ENCODE data around the gene ACSL5. TPM values are rescaled to one million over a fixed set of nuclear protein-coding genes. Genes with fewer than 3 reads are reported as not detected.
"Not testable (repeated sequence)": the region's sequence is repeated elsewhere in the genome, so short reads cannot be mapped to it uniquely, and the experiment has no call there.

Gene ACSL5
- total RNA-seq, 1 donor from 2014 or later, result 3.3 TPM

DNA sequence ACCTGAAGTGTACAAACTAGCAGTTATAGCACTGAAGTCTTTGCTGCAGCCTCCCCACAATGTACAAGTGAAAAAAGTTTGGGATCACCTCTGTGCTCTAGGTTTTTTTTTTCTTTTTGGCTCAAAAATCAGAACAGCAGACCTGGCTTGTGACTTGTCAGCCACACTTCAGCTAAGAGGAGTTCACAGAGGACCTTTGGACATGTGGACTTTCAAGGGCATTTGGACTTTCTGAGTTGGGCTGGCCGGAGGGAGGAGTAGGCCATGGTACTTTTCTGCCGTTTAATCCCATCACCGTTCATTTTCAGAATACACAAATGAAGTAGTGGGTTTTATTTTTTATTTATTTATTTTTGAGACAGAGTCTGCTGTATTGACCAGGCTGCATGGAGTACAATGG lies 21.9 kb upstream of the ACSL5 start:
- ATAC-seq, result no peak

DNA sequence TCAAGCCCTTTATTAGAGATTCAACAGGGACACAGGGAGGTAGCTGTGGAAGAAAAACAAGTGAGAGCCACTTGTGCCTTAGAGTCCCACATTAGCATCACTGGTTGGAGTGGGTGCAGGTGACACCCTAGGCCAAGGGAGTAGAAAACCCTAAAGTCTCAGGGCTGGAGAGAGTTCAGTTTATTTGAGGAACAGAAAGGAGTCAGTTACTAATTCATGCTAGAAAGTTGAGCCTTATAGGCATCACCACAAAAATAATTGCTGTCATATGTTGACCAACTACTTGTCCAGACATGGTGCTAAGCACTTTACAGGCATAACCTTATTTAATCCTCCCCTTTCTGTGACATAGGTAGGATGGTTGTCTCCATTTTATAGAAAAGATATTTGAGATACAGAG lies 20.9 kb upstream of the ACSL5 start:
- ATAC-seq, result no peak

DNA sequence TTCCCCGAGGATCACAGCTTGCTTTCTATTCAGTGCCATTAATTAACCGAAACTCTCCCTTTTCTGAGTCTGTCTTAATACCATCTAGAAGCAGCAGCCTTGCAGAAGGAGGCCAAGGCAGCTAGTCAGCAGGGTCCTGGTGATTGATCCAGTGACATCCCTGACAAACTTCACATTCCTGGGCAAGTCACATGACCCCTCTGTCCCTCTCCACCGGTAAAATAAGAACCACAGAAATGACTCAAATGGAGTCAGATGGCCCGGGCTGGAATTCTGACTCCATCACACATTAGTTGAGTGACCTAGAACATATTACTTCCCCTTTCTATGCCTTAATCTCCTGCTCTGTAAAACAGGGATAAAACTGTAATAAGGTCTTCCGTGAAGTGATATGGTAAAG lies 17.2 kb upstream of the ACSL5 start:
- no peak for ATAC-seq

DNA sequence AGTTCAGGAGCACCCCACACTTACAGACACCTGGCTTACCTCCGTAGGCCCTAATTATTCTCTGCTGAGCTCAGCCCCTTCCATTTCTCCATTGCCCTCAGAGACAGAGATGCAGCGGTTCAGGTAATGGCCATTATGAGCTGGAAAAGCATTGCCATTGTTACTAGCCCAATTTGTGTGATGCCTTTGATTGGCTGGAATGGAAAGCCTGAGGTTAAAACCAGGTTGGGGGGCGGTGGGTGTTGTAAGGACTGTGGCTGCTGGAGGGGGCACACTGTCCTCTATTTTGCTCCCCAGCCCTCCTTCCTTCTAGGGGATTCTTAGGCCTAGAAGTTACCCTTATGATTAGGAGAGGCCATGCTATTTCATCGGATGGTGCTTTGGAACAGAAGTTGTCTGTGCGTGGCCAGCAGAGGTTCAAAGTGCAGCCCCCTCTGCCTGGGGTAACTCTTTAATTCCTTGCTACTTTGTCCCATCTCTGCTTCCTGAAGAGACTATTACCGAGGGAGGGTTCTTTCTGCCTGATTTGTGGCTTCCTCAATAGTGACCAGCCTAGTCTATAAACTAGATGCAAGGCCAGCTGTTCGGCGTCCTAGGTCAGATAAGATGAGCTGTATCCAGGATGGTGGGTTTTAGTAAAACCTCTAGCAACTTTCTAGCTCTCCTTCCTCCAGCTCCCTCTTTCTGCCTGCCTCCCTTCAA lies 14.2 kb upstream of the ACSL5 start:
- no peak for ATAC-seq

DNA sequence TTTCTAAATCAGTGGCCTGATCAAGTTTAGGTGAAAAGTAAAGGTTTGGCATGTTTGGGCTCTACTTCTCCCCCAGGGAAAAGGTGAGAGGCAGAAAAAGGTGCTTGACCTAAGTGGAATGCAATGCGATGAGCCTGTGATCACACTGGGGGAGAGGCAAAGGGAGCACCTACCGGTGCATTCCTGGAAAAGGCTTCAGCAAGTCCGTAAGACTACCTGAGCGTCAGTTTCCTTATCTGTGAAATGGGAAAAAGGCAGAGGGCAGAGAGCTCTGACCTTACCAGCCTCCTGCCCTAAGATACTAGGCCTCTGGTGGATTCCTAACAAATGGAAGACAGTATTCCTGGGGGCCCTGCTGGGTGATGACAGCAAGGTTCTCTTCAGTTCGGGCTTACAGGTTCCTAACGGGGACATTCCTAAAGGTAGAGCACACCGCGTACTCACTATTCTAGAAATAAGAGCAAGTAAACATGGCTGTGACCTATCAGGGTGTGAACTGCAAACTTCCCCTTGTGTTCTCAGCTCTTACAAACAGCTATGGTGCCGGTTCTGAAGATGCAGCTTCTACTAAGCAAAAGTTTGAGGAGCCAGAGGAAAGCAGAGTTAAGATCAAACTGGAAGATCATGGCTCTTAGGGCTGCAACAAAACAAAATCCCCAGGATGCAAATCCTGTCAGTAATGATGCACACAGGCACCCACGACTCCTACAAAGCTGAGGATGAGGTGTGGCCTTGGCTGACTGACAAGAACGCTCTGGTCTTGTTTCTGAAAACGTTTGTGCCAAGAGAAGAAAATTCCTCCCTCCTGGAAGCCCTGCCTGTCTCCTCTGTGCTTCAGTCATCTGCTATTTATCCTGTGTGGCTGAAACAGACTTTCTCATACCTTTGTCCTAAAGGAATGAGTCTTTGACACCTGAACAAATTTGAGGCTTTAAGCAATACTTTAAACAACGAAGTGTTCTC lies 13.3 kb upstream of the ACSL5 start:
- peak; percentile 57 for ATAC-seq

DNA sequence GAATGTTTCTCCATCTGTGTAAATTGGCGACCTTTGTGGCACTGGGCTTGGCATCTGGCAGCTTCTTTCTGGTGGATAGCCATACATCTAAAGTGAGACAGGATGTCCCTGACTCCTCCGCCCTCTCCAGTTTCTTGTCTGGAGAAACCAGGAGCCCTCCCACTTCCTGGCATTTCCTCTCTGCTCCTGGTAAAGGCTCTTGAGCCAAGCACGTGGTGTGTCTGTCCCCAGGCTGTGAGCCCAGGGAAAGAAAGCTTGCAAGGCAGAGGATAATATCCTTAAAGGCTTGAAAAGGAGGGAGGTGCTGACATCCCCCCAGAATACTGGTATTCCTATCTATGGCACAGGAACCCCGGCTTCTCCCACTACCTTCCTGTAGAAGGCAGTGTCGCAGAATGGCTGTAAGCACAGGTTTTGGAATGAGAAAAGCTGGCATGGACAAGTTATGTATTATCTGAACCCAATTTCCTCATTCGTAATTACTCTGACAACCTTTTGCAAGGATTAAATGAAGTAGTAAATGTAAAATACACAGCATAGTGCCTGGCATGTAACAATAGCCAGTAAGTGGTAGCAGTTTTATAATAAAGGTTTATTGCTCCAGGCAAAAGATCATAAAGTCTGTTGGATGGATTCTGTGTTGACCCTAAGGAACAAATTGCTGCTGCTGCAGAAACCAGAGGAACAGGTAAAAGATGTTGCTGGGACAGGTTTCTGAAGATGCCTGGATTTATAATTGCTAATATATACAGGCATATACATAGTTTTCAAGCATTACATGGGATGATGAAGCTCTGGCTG lies 11.8 kb upstream of the ACSL5 start:
- peak; percentile 55 for ATAC-seq

DNA sequence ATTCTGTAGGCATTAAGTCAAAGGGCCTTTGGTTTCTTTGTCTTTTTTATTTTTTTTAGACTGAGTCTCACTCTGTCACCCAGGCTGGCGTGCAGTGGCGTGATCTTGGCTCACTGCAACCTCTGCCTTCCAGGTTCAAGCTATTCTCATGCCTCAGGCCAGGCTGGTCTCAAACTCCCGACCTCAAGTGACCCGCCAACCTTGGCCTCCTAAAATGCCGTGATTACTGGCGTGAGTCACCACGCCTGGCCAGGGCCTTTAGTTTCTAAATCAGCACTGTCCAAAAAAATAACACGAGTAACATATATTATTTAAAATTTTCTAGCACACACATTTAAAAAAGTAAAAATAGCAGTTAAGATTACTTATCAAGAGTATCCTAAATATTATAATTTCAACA lies 11.1 kb upstream of the ACSL5 start:
- ATAC-seq, result no peak

DNA sequence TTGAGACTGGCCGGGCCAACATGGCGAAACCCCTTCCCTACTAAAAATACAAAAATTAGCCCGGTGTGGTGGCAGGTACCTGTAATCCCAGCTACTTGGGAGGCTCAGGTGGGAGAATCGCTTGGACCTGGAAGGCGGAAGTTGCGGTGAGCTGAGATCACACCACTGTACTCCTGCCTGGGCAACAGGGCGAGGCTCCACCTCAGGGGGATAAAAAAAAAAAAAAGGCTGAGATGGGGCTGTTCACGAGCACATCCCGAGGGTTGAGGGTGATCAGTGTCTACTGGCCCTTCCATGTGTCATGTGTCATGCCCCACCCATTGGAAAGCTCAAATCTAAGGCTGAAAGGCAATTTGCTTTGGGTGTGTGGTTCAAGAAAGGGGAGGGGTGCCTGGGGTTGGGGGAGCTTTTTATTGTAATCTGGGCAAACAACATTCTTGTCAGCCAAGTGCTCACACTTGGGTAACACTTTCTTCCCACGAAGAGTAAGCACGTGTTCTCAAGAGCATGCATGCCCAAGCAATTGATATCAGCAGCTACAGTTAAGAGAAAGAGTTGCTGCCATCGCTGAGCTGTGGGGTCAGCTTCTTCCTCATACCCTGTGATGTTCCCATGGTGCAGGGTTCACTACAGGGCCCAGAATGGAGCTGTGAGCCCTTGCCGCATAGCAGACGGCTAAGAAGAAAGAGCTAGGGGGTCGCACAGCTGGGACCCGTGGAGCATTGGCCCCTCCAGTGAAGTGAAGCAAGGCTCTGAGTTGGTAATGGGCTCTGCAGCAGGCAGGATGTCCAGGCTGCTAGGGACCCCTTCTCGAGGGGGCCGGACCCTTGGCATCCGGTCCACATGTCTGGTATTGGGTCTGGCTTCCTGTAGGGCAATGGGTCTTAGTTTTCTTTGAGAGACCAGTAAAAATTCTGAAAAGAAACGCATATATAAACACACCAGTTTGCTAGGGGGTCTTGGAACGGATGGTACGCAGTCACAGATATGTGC lies 9.9 kb upstream of the ACSL5 start:
- no peak for ATAC-seq

DNA sequence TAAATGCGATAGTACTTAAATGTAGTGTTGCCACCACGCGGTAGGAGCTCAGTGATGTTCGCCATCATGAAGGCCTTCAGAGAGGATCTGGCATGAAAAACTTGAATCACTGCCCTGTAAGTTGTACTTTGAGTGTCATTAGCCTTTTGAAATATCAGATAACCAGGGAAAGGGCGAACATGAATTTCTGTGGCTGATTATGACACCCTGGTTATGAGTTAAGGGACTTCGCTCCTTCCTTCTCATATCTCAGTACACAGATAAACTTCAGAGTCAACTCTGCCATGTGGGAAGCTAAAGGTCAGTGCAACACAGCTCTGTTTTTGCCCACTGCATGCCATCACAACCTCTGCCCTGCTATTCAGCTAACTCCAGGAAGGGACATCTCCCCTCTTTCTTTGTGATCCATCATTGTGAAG lies 8.9 kb upstream of the ACSL5 start:
- no peak for ATAC-seq

DNA sequence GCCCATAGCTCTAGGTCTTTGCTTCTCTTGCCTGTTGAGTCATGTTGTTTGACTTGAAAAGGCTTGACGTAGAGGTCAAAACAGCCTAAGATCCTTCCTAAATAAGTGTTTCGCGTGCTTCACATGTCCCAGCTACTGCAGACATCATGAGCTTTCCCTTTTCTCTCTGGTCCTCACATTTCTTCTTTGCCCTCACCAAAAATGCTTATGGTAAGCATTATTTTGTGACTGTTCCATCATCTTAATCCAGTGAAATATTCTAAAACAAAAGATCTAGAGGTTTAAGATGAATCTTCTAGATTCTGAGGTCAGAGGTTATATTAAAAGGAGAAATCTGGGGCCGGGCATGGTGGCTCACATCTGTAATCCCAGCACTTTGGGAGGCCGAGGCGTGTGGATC lies 8.5 kb upstream of the ACSL5 start:
- no peak for ATAC-seq

DNA sequence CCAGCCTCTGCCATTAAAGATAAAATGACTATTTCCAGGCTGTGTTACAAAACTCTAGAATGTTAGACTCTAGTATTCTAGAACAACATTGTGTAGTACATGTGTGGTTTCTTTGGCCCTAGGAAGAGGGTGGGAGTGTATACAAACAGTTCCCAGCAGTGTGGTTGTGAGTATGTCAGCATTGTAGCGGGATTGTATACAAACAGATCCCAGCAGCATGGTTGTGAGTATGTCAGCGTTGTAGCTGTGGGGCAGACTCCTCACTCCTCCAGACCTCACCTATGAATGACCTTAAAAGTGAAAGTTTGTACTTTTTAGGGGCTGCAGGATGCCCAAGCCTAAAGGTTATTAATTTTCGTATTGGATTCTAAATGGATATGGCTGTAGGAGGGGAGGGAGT lies 6.9 kb upstream of the ACSL5 start:
- no peak for ATAC-seq

DNA sequence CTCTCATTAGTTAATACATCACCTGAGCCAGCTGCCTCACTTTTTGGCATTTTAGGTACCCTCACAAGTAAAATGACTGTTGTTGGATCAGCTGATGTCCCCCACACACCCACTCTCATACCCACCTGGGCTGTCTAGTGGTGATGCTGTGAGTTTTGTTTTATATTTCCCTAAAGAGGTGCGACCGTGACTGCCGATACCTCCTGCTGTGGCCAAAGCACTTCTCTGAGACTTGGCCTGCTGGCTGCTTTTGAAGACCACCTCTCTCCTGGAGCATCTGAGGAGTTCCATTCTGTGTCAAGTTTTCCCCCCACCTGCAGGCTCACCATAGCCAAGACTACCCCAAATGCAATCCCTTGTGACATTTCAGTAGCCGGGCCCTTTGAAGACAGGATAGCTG lies 6.4 kb upstream of the ACSL5 start:
- no peak for ATAC-seq

DNA sequence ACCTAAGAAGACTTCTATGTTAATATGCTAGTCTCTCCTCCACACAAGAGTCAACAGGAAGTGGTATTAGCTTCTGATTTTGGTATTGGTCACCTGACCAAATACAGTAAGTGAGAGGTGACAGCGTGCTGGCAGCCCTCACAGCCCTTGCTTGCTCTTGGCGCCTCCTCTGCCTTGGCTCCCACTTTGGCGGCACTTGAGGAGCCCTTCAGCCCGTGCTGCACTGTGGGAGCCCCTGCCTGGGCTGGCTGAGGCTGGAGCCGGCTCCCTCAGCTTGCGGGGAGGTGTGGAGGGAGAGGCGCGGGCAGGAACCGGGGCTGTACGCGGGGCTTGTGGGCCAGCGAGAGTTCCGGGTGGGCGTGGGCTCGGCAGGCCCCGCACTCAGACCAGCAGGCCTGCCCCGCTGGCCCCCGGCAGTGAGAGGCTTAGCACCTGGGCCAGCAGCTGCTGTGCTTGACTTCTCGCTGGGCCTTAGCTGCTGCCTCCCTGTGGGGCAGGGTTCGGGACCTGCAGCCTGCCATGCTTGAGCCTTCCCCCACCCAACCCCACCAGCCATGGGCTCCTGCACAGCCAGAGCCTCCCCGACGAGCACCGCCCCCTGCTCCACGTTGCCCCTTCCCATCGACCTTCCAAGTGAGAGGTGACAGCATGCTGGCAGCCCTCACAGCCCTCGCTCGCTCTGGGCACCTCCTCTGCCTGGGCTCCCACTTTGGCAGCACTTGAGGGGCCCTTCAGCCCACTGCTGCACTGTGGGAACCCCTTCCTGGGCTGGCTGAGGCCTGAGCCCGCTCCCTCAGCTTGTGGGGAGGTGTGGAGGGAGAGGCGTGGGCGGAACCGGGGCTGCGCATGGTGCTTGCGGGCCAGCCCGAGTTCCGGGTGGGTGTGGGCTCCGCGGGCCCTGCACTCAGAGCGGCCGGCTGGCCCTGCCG lies 4.2 kb upstream of the ACSL5 start:
- no peak for ATAC-seq

DNA sequence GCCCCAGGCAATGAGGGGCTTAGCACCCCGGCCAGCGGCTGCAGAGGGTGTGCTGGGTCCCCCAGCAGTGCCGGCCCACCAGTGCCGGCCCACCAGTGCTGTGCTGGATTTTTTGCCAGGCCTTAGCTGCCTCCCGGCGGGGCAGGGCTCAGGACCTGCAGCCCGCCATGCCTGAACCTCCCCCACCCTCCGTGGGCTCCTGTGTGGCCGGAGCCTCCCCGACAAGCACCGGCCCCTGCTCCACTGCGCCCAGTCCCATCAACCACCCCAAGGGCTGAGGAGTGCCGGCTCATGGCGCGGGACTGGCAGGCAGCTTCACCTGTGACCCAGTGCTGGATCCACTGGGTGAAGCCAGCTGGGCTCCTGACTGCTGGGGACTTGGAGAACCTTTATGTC lies 3.5 kb upstream of the ACSL5 start:
- ATAC-seq, result no peak

DNA sequence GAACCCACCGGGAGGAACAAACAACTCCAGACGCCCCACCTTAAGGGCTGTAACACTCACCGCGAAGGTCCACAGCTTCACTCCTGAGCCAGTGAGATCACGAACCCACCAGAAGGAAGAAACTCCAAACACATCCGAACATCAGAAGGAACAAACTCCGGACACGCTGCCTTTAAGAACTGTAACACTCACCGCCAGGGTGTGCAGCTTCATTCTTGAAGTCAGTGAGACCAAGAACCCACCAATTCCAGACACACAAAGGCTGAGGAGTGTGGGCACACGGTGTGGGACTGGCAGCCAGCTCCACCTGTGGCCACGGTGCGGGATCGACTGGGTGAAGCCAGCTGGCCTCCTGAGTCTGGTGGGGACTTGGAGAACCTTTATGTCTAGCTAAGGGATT lies 2.6 kb upstream of the ACSL5 start:
- not testable (repeated sequence) for ATAC-seq

DNA sequence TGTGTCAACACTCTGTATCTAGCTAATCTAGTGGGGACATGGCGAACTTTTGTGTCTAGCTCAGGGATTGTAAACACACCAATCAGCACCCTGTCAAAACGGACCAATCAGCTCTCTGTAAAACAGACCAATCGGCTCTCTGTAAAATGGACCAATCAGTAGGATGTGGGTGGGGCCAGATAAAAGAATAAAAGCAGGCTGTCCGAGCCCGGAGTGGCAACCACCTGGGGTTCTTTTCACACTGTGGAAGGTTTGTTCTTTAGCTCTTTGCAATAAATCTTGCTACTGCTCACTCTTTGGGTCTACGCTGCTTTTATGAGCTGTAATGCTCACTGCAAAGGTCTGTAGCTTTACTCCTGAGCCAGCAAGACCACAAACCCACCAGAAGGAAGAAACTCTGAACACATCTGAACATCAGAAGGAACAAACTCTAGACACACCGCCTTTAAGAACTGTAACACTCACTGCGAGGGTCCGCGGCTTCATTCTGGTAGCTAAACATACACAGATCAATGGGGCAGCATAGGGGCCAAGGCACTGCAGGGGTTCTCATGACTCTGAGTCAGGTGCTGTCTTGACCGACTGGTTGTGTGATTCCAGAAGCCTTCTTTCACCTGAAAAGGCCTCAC lies 1.6 kb upstream of the ACSL5 start:
- ATAC-seq, result not testable (repeated sequence)

DNA sequence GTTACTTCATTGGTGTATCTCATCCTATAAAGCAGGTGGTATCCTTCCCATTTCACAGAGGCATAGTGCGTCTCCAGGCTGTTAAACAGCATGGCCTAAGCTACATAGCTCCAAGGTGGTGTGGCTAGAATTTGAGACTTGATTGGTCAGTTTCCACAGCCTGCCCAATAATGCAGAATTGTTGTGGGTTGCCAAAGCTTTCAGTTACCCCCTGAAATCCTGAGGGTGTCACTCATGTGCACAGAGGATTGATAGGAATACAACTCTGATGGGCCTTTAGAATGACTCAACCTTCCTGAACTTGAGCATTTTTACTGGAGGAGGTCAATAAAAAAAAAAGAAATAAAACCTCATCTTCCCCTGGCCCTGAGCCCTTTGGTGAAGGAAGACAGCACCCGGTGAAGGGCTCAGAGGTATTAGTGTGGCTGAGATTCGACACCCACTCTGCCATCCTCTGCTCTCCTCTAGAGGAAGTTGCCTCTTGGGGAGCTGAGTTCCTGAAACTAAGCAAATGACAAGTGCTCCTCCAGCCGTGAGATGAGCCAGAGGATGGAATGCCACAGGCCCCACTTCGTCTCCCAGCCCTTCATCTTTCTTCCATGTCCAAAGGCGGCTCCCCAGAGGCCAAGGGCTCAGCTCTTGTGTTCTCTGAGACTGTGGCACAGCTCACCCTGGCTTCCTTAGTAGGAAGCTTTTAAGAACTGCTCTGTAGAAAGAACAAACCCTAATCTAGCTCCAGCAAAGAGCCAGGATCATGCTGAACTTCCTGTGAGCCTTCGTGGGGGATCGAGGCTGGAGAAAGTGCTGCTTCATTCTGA lies 1.0 kb downstream of the ACSL5 start:
- peak; percentile 27 for ATAC-seq

DNA sequence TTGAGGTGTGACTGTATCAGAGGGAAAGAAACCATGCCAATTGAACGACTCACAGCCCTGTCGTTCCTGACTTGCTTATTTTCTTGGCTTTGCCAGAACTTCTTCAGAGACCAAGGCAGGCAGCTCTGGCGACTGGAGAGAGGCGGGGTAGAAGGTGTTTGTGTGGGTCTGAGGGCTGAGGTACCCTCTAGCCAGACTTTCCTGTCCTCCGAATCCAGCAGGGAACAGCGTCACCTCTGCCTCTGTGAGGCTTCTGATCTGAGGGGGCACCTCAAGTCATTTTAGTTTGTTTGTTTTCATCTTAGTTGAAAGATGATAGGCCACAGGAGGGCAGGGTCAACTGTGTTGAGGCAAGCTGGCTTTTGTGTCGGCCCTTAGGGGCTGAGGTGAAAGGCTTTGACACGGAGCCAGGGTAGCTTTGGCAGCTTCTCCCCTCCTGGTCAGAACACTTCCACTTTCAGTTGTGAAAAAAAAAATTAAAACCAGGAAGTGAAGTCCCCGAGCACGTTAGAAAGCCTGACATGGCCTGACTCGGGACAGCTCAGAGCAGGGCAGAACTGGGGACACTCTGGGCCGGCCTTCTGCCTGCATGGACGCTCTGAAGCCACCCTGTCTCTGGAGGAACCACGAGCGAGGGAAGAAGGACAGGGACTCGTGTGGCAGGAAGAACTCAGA lies 1.9 kb downstream of the ACSL5 start:
- ATAC-seq, result peak; percentile 70

DNA sequence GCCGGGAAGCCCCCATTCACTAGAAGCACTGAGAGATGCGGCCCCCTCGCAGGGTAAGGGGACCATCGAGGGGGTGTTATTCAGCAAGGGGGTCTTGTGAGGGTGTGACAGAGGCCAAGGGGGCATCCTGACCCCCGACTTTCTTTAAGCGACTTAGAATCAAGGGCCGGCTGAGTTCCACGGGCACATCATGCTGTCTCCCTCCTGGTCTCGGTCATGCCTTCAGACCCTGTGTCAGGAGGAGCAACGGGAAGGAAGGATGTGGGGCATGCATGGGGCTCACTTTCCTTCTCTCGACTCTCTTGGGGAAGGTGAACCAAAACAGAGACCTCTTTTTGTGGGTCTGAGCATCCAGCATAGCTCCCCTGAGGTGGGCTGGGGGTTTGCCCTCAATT lies 2.5 kb downstream of the ACSL5 start:
- peak; percentile 17 for ATAC-seq
